GM18907 (cell line): Measurements from ENCODE around the gene TACC2.
A peak's percentile ranks its signal among the peaks of the same experiment; 100 is the strongest.
"Not testable (repeated sequence)": the region's sequence is repeated elsewhere in the genome, so short reads cannot be mapped to it uniquely, and the experiment has no call there.

ENCODE experiments used
- ATAC-seq: cut with Tn5 transposase; IDR thresholded peaks from one replicate; pipeline ENCODE4 v1.9.1; 2021; ENCODE audit warnings: mild to moderate bottlenecking, moderate library complexity; ENCODE audit not compliant: unreplicated experiment

The TACC2 gene, protein sequence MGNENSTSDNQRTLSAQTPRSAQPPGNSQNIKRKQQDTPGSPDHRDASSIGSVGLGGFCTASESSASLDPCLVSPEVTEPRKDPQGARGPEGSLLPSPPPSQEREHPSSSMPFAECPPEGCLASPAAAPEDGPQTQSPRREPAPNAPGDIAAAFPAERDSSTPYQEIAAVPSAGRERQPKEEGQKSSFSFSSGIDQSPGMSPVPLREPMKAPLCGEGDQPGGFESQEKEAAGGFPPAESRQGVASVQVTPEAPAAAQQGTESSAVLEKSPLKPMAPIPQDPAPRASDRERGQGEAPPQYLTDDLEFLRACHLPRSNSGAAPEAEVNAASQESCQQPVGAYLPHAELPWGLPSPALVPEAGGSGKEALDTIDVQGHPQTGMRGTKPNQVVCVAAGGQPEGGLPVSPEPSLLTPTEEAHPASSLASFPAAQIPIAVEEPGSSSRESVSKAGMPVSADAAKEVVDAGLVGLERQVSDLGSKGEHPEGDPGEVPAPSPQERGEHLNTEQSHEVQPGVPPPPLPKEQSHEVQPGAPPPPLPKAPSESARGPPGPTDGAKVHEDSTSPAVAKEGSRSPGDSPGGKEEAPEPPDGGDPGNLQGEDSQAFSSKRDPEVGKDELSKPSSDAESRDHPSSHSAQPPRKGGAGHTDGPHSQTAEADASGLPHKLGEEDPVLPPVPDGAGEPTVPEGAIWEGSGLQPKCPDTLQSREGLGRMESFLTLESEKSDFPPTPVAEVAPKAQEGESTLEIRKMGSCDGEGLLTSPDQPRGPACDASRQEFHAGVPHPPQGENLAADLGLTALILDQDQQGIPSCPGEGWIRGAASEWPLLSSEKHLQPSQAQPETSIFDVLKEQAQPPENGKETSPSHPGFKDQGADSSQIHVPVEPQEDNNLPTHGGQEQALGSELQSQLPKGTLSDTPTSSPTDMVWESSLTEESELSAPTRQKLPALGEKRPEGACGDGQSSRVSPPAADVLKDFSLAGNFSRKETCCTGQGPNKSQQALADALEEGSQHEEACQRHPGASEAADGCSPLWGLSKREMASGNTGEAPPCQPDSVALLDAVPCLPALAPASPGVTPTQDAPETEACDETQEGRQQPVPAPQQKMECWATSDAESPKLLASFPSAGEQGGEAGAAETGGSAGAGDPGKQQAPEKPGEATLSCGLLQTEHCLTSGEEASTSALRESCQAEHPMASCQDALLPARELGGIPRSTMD (N-terminal part only)

DNA sequence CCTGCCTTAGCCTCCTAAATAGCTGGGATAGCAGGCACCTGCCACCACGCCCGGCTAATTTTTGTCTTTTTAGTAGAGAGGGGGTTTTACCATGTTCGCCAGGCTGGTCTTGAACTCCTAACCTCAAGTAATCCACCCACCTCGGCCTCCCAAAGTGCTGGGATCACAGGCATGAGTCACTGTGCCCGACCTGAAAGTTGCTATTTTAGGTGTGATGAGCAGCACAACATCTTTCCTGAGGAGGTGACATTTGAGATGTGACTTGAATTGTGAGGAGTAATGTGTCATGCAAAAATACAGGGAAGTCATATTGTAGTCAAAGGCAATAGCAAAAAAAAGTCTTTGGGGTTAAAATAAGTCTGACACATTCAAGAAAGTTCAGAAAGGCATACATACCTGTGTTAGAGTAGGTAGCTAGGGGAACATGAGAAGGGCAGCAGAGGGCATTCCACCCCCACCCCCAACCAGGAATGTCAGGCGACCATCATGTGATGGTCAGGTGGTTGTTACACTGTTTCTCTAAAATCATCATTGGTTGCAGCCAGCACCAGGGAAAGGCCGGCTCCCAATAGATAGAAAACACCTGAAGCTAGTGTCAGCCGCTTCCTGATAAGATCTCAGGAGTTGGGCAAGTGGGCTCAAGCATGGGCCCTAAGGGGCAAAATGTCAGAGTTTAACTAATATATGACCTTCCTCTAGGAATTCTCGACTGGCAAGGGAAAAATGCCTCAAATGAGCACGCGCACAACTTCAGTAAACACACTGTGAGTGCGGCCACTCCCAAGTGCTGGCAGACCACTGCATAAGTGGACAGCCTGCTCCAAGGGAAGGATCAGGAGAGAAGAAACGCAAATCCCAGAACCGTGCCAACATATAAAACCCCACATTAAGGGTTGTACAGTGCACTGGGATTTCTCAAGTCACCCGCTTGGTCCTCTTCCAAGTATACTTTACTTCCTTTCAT, at the start of gene TACC2:
Gene TACC2 (plus strand): TSS at position 803 of the 964 bp plus-strand sequence. CDS start 32,819 bp downstream, outside the sequence.
- no peak for ATAC-seq

DNA sequence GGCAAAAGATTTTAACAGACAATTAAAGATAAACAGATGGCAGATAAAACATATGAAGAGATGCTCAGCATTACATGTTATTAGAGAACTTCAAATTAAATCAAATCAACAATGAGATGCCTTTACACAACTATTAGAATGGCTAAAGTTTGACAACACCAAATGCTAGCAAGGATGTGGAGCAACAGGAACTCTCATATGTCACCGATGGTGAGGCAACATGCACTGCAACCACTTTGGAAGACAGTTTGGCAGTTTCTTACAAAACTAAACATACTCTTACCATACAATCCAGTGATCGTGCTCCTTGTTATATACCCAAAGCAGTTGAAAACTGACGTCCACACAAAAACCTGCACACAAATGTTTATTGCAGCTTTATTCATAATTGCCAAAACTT, 47.4 kb upstream of the TACC2 start:
- no peak for ATAC-seq

DNA sequence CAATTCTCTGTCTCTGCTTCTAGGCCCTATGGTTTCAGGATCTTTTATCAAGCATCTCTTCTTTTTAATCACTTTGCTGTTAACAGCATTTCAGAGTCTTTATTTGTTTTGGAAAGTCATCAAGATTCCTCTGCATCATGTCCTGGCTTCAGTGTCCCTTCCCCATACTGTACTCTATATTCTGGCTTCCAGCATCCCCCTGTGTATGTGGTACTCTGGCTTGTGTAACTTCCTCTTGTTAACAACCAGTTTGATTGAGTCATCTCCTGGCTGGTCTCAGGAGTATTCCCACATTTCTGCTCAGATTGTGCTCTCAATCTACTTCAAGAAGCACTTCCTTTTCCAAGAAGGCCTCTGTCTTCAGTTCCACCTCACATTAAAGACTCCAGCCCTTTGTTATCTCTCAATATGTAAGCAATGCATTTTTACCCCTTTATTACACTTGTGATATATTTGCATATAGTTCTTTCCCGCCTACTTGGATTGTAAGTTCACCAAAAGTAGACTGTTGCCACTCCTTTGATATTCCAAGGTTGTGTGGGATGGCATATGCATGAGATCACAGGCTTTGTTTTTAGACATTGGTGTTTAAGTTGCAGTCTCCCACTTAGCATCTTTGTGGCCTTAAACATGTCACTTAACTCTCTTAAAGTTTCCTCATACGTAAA, 46.1 kb upstream of the TACC2 start:
- ATAC-seq = no peak

DNA sequence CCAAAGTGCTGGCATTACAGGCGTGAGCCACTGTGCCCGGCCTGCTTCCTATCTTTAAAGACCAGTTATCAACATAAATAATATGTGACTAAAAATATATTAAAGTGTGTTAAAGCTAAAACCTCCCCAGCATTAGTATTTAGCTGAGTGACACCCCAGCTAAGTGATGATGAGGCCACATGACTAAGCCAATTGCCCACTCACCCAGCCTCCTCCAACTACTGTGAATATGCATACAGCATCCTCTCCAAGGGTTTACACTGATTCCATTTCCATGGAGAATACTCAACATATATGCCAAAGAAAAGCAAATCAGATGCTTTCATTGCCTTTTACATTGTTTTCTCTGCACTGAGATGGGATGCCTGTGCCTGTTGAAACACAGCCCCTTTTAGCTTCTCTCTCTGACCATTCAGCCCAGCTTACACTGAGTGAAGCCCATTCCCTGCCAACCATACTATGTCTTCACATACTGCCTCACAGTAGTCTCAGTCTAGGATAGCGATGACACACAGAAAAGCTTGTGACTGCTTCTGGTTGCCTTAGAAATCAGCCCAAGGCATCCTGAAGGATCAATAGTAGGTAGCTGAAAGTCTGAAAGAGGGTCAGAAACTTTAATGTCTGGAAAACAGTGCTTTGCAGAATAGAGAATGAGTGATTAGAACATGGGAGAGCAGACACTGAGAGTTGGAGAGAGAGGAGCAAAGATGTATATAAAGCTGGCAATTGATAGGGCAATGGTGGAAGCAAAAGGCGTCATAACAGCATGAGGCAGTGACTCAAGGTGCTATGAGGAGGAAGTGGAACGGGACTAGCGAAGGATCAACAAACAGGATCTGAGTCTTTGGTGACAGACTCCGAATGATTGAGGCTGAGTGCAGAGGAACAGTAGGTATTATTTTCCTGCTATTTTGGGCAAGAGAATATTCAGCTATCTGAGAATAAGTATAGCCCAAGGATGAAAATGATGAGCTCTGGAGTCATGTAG, 41.3 kb upstream of the TACC2 start:
- no peak for ATAC-seq

DNA sequence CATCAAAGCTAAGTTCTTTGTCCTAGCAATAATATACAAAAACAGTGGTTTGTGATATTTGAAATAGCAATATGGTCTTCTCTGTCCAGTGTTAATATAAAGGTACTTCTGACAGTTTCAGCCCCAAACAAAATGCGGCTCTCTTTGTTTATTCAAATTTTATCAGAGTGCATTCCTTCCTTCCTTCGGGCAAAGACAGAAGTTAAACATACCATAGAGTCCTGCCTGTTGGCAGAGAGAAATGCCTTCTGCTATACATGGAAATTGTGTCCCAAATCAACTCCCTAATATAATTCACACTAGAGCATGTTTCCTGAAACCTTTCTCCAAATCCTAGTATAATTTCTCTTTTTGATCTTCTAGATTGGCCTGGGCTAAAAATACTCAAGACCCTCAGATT, 39.9 kb upstream of the TACC2 start:
- no peak for ATAC-seq

DNA sequence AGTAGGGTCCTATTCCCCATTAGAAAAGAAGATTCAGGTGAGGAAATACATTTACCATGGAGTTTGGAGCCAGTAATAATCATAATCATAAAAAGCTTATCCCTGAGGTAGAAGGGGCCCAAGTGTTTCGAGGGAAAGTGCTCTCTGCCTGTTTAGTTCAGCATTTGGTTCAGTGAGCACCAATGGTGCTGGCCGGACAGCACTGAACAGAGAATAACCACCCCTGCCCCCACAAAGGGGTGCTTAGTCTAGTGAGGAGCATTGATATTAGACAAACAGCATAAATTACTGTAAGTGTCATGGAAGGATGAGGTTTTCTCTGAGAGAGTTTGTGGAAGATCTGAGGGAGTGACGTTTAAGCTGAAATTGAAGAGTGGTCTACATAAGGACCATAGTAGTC, 39.5 kb upstream of the TACC2 start:
- no peak for ATAC-seq

DNA sequence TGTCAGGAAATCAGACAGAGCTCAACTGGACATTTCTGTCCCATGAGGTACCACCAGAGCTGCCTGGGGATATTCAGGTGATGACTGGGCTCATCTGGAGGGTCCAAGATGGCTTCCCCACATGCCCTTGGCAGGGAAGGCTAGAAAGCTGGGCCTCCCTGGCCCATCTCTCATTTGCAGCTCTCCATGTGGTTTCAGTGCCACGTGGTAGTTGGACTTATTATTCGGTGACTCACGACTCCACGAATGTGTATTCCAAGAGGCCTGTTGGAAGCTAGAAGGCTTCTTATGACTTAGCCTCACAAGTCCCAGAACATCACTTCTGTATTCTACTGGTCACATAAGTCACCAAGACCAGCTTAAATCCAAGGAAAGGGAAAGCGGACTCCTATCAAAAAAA, 36.7 kb upstream of the TACC2 start:
- no peak for ATAC-seq

DNA sequence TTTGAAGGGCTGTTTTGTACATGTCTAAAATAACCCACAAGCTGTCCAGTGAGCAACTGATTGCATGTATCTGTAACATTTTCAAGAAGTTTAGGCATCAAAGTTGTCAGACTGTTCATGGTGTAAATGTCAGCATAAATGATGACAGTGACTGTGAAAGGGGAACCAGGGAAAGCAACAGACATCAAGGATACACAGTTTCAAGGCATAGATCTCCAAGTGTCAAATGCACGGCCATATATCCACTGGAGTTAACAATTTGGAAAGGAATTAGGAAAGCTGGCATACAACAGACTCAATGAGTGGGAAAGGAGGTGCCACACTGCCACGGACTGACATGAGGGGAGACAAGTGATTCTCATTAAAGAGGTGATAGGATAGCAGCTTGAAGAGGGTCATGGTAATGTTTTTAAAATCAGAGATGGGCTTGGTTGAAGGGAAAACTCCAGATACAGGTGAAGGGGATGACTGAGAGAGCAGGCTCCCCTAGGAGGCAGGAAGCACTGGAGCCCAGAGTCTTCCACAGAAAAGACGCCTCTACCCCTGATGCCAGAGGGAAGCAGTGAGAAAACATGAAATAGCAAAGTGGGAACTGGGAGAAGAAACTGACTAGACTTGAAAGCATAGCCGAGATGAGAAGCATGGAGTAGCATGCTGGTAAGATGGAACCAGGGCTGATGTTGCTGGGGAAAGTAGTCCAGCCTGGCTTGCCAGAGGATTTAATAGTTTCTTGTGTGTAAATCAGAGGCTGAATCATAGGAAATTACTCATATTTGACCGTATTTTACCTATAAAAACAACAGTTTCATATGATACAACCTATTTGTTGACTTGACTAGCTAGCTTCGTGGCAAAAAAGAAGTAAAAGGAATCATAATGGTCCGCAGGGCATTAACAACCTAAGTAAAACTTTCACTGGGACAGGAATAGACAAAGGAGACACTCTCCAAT, 32.6 kb upstream of the TACC2 start:
- no peak for ATAC-seq

DNA sequence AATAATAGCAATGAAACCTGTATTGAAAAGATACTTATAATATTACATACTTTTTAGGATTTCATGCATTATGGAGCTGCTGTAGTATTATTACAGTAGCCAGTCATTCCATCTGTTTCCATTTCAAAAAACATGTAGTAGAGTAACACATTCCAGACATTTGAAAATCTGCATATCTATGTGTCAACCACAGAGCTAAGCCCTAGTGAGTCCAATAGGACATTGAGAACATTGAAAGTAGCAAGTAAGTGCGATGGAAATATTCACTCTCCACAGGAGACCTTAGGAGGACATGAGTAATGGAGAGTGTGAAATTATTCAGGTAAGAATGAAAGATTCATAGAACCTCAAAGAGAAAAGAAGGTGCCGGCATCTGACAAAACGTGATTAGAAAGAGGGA, 29.3 kb upstream of the TACC2 start:
- ATAC-seq = no peak

DNA sequence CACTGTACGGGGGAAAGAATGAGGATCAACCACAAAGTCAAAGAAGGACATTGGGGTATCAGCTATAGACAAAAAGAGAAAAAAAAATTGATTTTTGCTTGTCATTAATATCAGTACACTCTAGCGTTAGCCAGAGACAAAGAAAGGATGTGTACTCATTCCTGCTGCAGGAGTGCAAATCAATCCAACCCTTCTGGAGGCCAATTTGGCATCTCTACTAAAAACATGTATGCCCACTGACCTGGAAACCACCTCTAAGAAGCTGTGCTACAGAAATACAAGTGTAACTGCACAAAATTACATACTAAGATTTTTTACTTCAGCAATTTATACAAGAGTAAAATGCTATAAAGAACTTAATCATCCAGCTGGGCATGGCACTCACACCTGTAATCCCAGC, 27.5 kb upstream of the TACC2 start:
- ATAC-seq = no peak

DNA sequence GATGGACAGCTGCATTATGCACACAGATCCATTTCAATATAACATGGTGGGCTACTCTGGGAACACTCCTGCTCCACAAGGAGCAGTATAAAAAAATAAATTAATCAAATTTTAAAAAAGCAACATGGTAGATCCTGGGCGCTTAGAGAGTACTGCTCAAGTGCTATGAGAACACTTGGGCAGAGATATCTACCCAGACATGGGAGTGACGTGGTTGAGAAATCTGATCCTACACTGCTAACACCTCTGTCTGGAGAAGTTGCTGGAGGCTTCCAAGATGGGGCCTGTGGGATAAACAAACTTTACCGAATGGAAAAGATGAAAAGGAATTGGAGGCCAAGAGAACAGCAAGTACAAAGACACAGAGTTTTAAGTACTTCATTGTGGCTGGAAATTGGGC, 23.0 kb upstream of the TACC2 start:
- ATAC-seq = no peak

DNA sequence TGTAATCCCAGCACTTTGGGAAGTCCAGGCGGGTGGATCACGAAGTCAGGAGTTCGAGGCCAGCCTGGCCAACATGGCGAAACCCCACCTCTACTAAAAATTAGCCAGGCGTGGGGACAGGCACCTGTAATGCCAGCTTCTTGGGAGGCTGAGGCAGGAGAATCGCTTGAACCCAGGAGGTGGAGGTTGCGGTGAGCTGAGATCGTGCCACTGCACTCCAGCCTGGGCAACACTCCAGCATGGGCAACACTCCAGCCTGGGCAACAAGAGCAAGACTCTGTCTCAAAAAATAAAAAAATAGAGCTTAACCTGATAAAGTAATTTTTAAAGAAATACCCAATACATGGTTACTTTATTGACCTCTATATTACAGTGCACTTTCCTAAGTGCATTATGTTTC, 19.9 kb upstream of the TACC2 start:
- ATAC-seq = not testable (repeated sequence)

DNA sequence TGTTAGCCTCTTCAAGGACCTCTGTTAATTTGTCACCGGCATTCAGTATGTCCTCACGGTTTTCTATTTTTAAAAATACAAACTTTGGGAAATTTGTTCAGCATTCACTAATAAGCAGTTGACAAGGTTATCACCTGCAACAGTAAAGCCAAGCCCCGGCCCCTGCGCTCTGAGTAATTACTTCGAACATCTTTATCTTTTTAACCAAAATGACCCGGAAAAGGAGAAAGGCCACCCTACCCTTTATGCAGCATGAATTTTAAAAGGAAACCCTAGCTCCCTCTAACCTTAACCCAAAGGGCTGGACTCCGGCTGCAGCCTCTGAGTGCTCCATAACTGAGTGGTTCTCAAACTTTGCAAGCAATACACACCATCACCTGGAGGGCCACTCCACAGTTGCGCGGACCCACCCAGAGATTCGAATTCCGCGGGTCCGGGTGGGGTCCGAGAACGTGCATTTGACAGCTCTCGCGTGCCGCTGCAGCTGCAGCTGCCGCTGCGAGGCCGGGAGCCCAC, 14.9 kb upstream of the TACC2 start:
- ATAC-seq = peak; percentile 38

DNA sequence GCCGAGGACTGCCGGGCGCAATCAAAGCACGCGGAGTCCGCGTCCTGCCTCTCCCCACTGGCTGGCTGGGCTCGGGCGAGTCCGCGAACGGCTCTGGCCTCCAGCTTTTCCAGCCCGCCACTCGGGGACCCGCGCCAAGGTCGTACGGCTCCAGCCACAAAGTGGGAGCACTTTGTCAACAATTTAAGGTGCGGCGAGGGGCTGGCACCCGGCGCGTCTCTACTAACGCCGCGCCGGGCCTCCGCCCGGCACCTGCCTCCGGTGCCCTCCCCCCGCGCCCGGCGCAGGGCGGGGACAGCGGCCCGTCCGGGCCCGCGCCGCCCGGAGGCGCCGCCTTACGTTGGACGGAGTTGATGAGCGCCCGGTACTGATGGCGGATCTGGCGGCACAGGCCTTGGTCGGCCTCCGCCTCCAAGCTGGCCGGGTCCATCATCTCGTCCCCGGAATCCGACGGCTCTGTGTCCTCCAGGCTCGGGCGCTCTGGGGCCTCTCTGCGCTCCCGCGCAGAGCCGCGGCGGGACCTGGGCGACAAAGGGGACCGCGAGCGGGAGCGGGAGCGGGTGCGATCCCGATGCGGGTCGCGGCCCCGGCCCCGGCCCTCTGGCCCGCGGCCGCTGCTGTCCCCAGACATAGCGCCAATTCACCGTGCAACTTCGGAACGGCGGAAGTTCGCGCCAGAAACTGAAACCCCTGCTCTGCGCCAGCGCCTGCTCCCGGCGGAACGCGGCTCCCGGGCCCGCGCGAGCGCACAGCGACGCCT, 14.2 kb upstream of the TACC2 start, which contains the start of gene NSMCE4A:
Gene NSMCE4A (minus strand): TSS at position 683 of the 760 bp plus-strand sequence. CDS start 52 bp downstream, at position 631.
- ATAC-seq = peak; percentile 87

DNA sequence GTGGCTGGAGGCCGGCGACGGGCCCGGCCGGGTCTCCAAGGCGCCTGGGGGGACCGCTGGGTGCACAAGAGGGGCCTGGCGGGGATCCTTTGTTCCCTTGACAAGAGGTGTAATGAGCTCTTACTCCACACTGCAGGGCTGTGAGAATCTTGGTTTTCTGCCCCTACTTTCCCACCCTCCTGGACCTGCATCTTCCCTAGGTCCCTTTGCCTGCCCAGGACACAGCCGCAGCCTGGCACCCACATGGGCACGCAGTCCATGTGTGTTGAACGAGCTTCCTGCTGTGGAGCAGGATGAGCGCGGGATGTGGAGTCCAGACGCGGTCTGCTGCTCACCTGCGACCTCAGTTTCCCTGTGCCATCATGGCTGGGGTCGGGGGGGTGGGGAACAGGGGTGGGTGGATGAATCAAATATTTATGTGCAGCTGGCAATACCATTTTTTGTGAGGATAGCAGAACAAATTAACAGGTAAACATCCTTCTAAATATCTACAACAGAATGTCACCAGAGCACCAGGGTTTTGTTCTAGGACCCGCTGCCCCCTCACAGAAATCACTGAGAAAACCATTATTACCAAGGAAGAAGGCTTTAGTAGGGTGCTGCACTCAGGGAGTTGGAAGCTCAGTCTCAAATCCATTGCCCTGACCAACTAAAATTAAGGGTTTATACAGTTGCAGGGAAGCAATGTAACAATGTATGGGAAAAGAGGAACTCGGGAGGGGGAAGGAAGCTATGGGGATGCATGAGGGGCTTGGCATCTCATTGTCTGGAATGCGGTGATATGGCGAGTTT, 13.5 kb upstream of the TACC2 start:
- no peak for ATAC-seq
